GM10847 (cell line): ENCODE results near the gene DTX3.

Experiments used
- POLR2A ChIP-seq: IDR thresholded peaks from 2 replicates; pipeline ENCODE4 v1.6.1; 2011; ENCODE audit not compliant: insufficient read length; ENCODE audit errors: extremely low read depth

DTX3 gene

DNA sequence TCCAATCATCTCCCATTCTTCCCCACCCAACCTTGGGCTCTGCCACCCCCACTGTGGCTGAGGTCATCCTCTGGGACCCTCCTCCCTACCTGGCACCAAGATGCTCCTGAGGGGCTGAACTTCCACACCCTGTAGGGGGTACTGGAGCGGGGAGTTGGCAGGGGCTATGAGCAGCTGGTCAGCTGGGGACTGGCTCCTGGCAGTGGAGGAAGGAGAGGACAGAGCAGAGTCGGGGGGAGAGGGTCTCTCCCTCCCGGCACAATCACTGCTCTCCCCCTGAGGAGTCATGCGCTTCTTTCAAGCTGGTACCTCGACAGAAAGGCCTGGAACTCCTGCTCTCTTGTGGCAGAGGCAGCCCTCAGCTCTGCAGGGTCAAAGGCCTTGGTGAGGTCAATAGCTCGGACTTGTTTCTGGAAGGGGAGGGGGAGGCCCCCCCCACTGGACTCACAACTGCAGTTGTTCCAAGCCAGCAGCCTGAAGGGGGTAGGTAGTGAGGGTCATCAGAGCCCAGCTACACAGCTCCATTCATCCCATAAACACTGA, 26.3 kb downstream of the DTX3 start:
- no peak for TF ChIP-seq POLR2A

DNA sequence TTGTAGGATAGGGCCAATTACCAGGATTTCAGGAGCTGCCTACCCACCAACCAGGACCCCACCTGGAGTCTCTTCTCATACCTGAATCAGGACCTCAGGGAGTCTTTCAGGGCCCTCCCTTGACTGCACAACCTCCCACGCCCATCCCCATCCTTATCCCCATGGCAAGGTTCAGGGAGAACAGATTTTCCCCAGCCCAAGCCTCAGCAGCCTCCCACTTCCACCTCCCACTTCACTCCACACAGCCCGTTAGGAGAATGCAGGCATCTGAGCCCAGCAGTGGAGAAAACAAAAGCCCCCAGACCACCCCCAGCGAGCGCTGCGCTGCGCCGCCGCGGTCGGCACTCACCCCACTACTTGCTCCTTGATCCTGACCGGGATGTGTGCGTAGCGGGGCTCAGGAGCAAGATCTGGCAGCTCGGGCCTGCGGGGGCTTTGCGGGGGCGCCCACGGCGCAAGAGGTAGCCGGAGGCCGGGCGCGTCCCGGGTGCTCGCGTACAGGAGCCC, 27.0 kb downstream of the DTX3 start:
- TF ChIP-seq POLR2A, result no peak

DNA sequence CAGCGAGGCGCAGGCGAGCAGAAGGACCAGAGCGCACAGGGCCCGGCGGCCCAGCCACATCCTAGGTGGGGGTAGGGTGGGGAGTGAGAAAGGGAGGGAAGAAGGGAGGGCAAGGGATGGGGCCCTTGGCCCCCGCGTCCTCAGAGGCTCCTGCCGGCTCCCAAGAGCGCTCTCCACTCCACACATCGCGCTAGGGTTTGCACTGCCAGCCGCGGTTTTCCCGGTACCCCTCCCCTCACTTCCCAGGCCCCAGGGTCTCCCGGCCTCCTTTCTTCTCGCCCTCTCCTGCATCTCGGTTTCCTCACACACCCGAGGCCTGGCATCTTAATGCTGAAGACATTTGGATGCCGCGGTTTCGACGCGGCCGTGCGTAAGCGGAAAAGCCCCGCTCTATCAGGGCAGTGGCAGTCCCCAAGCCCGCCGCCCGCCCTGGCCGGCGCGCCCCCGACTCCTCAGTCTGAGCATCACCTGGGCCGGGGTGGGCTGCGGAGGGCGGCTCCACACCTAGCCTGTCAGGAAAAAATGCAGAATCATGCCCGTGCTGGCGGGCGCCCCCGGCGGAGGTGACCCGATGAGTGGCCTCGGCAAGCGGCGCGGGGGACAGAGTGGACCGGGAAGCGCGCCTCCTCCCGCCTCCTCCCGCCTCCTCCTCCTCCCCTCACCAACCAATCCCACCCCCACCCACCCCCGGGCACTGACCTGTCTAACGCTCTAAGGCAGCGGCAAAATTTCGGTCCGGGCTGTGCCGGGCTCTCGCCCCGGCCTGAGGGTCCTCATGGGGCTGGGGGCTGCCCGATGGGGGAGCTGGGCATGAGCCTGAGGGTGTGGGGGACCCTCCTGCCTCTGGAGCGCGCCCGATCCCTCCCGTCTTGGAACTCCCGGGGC, 27.7 kb downstream of the DTX3 start:
- TF ChIP-seq POLR2A, result no peak

DNA sequence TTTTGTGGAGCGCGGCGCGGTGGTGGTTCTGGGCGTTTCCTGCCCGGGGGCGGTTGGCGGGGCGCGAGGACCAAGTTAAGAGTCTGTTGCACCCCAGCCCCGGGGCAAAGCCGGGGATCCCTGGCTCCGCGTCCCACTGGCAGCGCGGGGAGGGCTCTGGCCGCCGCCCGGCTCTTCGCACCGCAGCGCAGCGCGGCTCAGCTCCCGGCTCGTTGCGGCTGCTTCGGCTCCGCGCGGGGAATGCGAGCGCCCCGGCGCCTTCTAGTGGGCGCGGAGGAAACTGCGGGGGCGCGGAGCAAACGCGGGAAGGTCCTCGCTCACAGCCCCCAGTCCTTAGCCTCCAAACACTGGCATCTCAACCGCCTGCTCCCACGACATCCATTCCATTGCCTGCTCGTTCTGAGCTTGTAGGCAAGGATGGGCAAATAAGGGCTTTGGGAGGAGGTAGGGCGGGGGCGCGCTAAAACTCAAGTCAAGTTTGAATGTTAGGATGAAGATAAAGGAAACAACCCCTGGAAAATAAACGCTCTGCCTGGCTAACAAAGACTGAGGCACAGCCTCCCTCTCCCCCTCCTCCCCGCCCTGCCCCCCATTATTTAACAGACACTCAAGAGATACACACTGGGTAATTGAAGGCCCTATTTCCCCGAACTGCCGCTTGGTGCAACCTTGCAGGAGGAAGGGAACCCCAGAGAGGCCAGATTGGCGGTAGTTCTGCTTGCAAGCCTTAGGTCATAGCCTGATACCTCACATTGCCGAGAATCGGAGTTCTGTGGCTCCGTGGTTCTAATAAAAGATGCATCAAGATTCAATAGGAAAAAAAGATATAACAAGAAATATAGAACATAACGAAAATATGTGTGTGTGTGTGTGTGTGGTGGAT, 28.6 kb downstream of the DTX3 start, which contains the start of gene B4GALNT1:
B4GALNT1 (minus strand) TSS at position 244 of the 883 bp plus-strand sequence. CDS start 1,069 bp downstream, outside the sequence.
- TF ChIP-seq POLR2A, result no peak

DNA sequence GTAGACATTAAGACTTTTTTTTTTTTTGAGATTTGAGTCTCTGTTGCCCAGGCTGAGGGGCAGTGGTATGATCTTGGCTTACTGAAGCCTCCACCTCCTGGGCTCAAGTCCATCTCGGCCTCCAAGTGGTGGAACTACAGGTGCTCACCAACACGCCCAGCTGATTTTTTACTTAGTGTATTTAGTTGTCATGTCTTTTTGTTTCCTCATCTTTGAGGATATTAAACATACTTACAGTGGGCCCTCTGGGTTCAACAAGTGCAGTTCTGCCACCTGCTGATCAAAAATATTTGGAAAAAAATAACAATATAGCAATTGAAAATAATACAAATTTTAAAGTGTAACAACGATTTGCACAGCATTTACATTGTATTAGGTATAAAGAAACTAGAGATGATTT, 32.7 kb downstream of the DTX3 start:
- no peak for TF ChIP-seq POLR2A

DNA sequence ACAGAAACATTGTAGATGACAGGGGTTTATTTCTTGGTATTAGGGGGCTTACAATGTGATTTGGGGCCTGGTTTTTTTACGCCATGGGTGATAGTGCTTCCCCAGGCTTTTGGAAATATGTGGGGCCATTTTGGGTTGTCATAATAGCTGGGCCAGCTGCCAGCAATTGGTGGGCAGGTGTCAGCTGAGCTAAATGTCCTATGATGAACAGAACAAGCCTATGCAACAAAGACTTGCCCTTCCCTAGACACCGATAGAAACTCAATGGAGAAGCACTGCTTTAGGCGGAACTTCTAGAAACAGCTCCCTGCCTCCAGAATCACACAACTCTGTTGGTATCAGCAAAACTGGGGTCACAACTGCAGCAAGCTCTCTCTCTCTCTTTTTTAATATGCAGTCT, 33.5 kb downstream of the DTX3 start:
- TF ChIP-seq POLR2A, result no peak

DNA sequence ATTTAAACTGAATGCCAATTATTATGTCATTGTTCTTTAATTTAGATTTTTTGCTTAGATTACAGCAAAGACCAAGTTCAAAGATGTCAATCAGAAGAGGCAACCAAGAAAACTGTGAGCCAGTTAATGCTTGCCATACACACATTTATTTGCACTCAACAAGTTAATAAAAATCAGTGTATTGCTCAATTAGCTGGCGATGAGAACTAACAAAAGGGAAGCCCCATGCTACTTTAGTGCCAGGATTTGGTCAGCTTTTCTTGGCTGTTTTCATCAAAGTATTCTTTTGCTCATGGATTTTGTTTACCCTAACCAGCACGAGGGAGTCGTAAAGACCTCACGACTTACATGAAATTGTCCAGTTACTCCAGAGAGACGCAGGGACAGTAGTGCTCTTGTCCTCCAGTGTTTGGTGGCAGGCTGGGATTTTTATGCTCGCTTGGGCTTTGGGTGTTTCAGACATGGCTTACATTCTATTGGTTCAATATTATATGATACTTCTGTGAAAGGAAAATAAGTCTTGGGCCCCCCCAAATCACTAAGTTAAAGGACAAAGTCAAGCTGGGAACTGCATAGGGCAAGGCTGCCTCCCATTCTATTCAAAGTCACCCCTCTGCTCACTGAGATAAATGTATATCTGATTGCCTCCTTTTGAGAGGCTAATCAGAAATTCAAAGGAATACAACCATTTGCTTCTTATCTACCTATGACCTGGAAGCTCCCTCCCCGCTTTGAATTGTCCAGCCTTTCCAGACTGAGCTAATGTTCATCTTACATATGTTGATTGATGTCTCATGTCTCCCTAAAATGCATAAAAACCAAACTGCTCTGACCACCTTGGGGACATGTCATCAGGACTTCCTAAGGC, 35.8 kb downstream of the DTX3 start:
- no peak for TF ChIP-seq POLR2A

DNA sequence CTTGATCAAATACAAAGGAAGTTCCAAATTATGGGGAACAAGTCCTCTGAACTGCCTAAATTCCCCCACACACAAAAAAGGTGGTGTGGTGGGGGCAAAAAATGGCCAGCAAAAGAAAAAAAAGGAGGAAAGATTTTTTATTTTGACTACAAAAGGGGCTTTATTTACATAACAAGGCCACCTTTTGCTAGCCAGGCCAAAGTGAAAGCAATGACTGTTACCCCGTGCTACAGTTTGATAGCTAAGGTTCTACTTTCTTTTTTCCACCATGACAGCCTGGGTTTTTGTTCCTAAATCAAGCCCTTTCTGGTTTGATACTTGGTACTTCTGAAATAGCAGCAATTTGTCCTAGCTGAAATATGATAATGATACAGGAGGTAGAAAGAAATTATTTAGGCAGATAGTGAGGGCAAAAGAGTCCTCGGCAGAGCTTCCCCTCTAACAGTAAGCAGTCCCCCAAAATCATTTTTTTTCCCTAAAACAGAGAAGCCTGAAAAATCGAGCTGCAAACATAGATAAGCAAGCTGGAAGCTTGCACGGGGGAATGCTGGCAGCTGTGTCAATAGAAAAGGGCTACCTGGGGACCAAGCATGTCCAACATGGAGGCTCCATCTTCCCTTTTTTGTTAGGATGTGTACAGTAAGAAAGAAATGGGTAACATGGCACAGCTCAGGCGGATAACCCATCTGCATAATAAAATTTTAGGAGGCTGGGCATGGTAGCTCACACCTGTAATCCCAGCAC, 37.2 kb downstream of the DTX3 start:
- no peak for TF ChIP-seq POLR2A

DNA sequence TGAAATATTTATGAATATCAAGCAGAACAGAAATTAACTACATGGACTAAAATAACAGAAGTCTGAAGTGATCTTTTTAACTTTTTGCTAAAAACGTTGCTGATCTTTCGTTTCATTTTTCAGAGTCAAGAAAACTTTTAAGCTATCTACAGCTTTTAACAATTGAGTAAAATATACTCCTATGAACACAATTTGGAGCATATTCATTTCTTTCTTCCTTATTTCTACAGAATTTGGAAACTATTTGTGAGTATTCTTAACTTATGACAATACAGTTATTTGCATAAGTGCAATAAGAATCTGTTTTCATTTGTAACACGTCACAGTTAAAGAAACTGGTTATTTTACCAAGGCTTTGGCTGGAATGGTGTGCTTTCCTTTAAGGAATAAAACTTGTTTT, 49.4 kb downstream of the DTX3 start:
- TF ChIP-seq POLR2A, result no peak

DNA sequence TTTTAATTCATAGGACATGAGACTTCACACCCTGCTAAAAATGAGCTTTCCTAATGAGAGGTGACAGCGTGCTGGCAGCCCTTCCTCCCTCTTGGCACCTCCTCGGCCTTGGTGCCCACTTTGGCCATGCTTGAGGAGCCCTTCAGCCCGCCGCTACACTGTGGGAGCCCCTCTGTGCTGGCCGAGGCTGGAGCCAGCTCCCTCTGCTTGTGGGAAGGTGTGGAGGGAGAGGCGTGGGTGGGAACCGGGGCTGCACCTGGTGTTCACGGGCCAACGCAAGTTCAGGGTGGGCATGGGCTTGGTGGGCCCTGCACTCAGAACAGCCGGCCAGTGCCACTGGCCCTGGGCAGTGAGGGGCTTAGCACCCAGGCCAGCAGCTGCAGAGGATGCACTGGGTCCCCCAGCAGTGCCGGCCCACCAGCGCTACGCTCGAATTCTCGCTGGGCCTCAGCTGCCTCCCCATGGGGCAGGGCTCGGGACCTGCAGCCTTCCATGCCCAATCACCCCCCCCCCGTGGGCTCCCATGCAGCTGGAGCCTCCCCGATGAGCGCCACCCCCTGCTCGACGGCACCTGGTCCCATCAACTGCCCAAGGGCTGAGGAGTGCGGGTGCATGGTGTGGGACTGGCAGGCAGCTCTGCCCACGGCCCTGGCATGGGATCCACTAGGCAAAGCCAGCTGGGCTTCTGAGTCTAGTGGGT, 51.1 kb downstream of the DTX3 start:
- no peak for TF ChIP-seq POLR2A

DNA sequence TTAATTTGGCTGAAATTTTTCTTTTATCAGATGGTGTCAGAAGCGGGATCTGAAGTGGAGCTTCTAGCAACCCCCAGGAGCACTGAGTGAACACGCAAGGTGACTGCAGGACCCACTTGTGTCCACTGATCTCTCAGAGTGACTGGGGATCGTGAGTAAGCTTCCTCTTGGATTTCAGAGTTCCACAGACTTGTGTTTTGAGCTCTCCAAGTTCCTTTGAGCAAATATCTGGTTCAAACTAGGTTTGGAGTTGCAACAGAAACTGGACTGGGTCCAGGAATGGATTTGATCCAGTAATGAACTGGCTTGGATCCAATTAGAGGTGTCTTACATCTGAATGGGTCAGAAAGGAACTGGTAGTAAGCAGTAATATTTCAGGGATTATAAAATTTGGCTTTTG, 53.1 kb downstream of the DTX3 start:
- TF ChIP-seq POLR2A, result no peak

DNA sequence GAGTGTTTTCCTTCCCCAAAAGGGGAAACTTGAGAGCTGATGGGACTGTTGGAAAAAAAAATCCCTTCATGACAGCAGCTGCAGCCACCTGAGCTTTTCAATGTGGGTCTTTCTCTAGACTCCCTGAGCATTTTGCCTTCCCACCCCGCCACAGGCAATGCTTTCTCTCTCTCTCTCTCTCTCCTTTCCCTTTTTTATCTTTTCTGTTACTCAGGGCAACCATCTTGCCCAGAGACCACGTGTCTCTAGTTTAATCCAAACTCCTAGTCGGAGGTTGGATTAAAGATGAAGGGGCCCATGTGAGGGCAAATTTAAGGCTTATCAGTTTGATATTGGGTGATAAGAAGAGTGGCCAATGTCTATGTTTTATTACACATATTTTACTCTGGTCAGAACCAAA, 54.3 kb downstream of the DTX3 start:
- no peak for TF ChIP-seq POLR2A
